A673 (cell line): ENCODE data around the gene CLTA.

ENCODE experiments used
- CTCF ChIP-seq: fragments of 300-800, 200-600 bp; sonication (generic); conservative IDR thresholded peaks from 2 replicates; pipeline ENCODE4 v1.5.1; 2017; ENCODE audit warnings: low read depth, mild to moderate bottlenecking, antibody characterized with exemption, low read length, moderate library complexity, mixed read lengths
- EZH2 ChIP-seq: fragments of 200-600 bp; sonication (generic); IDR thresholded peaks from 2 replicates; pipeline ENCODE4 v1.6.1; 2017; ENCODE audit warnings: borderline replicate concordance, low read depth, mild to moderate bottlenecking, mixed read lengths, antibody characterized with exemption, low read length; ENCODE audit not compliant: poor library complexity, severe bottlenecking

- TF ChIP-seq CTCF (no peak), EZH2 (no peak)
Observed at GRCh38 chr9:36164372-36164771, 26.3 kb upstream of the CLTA start.
